ENCODE measurements around the gene PFDN2.
A peak's percentile ranks its signal among the peaks of the same experiment; 100 is the strongest.

The PFDN2 gene, protein sequence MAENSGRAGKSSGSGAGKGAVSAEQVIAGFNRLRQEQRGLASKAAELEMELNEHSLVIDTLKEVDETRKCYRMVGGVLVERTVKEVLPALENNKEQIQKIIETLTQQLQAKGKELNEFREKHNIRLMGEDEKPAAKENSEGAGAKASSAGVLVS

DNA sequence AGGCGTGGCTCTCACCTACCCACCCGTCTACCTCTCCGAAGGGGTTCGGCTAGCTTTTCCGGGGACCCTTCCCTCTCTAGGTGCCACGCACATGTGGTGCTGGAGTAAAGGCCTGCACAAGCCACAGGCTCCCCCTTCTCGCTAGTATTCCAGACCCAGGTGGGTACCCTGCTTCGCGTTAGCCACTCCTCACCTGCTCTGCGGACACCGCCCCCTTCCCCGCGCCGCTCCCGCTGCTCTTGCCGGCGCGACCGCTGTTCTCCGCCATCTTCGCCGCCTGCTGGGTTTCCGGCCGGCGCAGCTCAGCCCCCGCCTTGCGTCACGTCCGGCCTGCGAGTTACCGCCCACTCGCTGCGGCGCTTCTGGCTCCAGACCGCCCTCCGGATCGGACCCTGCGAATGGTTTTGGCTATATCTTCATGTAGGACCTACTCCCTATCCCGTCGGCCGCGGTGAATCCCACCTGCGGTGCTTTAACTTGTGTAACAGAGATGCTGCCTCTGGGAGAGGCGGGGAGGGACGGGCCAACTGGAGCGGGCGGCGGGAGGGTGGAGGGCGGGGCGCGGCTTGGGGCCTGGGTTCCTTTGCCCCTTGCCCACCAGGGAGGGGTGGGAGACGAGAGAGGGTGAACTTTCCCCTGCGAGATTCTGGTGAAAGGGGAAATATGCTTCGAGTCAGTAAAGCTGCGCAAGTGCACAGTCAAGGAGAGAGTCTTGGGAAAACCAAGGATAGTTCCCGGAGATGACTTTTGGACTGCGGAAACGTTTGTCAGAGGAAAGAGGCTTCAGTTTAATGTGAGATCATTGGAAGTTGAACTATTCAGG lies at the start of gene PFDN2, which contains the start of gene NIT1:
Gene PFDN2 (minus strand): TSS at position 279 of the 823 bp plus-strand sequence. CDS start 11 bp downstream, at position 268.
Gene NIT1 (plus strand): TSS at position 347 of the 823 bp plus-strand sequence. CDS start 72 bp downstream, at position 419.
- DNase-seq (ENCODE audit: low spot score), result peak; percentile 84

DNA sequence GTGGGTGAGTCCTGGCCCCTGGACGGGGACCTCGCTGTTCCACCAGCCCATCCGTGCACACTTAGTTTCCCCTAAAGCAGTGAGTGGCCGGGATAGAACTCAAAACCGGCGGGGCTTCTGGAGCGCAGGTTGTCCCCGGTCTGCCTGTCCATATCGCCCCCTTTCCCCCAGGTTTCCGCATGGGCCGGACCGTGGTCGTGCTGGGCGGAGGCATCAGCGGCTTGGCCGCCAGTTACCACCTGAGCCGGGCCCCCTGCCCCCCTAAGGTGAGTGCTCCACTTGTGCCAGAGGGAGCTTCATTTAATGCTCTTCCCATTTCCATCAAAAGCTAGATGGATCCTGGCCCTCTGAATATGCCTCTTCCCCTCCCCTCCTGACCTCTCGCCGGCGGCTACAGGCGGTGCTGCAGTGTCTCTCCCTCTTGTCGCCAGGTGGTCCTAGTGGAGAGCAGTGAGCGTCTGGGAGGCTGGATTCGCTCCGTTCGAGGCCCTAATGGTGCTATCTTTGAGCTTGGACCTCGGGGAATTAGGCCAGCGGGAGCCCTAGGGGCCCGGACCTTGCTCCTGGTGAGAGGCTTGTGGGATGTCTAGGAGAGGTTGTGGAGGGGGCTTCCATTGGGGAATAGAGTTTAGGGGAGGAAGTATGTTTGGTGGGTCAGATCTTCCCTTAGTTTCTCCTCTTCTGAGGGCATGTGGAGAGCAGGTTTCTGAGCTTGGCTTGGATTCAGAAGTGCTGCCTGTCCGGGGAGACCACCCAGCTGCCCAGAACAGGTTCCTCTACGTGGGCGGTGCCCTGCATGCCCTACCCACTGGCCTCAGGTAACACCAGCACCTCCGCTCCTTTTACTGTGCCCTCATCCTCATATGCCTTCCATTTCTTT lies 49.1 kb upstream of the PFDN2 start:
- DNase-seq (ENCODE audit: low spot score), result no peak

DNA sequence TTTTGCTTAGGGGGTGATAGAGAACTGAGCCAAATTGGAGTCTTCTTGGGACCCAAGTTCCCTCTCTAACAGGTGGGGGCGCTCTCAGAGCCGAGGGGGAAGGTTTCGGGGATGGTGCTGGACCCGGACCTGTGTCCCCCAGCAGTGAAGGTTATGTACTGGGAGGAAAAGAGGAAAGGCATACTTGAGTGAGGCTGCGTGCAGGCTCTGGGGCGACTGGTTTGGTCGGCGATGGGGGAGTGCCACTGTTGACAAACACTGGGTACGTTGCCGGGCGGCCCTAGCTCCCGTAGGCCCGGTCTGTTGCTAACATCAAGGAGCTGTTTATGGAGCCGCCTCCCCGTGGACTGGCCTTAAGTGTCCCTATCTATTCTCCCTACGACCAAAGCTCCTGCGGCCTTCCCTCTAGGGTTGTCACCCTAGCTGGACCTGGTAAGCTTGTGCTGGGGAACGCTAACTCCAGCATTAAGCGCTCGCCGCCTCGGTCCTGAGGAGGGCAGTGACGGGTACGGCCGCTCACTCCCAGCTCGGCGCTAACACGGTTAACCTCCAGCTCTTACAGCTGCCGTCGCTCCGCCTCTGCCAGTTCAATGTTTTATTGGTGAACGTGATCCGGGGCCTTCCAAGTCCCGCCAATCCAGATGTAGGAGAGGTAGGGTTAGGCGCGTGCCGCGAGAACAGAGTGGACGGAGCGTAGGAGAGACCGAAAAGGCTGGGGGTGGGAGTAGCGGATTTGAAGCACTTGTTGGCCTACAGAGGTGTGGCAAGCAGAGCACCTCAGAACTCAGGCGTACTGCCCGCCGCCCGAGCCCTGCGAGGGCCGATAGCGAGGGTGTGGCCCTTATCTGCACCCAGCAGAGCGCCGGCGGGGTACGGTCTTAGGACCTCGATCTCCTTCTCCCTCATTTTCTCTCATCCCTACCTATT lies 48.2 kb upstream of the PFDN2 start, which contains the start of gene PPOX:
Gene PPOX (plus strand): TSS at position 685 of the 927 bp plus-strand sequence. CDS start 422 bp downstream, outside the sequence.
- peak; percentile 99 for DNase-seq (ENCODE audit: low spot score)

DNA sequence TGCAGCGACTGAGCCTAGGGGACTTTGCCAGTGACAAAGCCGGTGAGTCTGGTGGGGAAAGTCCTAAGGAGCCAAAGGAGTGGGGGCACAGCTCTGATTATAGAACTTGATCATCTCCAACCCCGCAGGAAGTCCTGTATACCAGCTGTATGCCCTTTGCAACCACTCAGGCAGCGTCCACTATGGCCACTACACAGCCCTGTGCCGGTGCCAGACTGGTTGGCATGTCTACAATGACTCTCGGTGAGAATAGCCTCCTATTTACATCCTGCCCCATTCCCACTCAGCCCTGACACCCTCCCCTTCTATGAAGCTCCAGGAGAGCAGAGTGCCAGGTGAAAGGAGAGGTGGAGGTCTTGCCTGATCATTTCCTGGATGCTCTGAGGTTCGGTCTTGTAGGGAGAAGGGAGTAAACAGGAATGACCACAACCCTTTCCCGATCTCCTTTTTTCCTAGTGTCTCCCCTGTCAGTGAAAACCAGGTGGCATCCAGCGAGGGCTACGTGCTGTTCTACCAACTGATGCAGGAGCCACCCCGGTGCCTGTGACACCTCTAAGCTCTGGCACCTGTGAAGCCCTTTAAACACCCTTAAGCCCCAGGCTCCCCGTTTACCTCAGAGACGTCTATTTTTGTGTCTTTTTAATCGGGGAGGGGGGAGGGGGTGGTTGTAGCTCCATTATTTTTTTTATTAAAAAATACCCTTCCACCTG lies 47.2 kb upstream of the PFDN2 start:
- DNase-seq (ENCODE audit: low spot score), result no peak

DNA sequence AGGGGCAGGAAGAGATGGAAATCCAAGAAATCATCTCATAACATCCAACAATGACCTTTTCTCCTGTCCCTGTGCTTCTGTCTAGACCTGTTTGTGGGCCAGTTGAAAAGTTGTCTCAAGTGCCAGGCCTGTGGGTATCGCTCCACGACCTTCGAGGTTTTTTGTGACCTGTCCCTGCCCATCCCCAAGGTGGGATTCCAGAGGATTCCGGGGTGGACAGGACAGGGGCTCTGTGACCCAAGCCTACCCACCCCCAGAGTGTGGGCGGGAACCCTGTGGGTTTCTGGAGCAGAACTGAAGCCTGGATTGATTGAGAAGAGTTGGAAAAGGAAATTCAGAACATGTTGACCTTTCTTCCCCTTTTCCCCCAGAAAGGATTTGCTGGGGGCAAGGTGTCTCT lies 46.0 kb upstream of the PFDN2 start:
- DNase-seq (ENCODE audit: low spot score), result no peak

DNA sequence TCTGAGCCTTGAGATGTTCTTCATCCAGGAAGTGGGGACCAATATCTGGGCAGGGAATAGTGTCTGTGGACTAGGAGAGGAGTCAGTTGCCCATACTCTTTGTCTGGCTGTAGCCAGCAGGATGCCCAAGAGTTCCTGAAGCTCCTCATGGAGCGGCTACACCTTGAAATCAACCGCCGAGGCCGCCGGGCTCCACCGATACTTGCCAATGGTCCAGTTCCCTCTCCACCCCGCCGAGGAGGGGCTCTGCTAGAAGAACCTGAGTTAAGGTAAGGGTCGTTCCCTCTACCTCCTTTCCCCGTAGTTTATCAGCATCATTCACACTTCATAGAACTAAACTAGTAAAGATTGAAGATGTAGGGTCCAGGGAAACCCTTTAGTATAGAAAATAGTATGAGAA lies 45.0 kb upstream of the PFDN2 start:
- no peak for DNase-seq (ENCODE audit: low spot score)

DNA sequence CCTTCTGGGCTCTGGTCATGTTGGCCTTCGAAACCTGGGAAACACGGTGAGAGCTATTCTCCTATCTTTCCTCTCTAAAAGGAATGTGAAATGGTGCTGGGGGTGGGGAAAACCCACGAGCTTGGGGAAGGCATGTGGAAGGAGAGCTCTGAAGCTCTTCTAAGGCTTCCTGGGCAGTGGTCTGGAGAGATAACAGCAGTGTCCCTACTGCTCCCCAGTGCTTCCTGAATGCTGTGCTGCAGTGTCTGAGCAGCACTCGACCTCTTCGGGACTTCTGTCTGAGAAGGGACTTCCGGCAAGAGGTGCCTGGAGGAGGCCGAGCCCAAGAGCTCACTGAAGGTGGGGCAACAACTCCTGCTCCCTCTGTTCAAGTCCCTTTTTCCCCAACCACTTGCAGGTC lies 44.2 kb upstream of the PFDN2 start:
- DNase-seq (ENCODE audit: low spot score), result no peak

DNA sequence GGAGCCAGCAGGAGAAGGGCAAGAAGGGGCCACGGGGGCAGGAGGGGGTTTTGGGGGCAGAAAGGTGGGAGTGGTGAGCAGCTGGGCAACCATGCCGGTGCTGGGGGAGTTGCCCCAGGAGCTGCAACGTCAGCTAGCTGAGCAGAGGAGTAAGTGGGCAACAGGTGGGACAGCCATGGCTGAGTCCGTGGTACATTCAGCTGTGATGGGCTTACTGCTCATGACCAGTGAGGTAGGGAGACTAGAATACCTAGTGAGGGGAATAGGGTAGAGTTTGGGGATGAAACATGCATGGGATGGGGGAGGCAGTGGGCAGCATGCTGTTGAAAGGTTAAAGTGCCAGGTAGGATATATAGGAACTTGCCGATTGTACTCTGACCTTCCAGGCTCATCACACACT lies 43.8 kb upstream of the PFDN2 start:
- DNase-seq (ENCODE audit: low spot score), result no peak

DNA sequence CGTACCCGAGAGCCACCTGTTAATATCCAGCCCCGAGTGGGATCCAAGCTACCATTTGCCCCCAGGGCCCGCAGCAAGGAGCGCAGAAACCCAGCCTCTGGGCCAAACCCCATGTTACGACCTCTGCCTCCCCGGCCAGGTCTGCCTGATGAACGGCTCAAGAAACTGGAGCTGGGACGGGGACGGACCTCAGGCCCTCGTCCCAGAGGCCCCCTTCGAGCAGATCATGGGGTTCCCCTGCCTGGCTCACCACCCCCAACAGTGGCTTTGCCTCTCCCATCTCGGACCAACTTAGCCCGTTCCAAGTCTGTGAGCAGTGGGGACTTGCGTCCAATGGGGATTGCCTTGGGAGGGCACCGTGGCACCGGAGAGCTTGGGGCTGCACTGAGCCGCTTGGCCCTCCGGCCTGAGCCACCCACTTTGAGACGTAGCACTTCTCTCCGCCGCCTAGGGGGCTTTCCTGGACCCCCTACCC lies 42.9 kb upstream of the PFDN2 start:
- DNase-seq (ENCODE audit: low spot score), result no peak

DNA sequence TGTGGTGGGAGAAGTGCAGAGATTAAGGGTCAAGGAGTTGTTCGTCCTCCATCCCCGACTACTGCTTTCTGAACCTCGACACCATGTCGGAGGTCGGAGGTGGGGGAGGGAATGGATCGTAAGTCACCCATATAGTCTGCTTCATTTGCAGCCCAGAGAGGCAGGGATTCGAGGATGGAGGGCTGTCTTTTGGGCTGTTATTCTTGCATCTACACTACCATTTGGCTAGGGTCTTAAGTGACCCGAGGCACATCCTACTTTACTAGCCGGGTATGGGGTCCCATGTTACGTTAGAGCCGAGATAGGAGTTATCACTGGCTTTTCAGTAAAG lies 42.0 kb upstream of the PFDN2 start:
- DNase-seq (ENCODE audit: low spot score), result no peak

DNA sequence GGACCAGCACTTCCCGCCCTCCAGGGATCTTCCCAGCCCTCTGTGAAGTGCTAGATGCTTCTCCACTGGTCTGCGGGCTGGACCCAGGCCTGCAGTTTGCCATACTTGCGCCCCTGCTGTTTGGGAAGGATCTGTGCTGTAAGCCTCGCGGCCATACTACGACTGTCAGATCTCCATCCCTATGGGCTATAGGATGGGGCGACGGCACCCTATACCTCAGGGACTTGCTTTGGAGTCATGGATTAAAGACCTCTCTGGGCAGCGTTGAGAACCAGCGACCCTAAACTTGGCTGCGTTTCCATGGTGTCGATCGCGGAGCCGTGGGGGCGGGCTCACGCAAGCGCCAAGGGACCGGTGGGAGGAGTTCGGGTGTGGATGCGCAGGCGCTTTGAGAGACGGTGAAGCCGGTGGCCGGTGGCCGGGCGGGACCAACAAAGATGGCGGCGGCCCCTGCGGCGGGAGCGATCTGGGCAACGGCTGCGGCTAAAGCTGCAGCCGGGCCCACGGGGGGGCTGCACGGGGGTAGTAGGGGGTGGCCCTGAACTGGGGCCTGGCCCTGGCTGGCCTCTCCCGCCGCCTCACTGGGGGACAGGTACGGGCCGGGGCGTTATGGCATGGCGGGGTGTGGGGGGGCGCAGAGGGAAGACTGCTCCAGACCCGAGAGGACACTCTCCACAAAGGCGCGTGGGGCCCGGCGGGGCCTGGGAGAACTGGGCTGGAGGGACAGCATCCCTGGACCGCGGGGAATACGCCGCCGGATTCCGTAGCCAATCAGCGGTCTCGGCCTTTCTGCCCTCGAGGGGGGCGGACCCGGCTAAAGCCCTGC lies 41.5 kb upstream of the PFDN2 start, which contains the start of gene USP21:
Gene USP21 (plus strand): TSS at position 414 of the 826 bp plus-strand sequence. CDS start 1,141 bp downstream, outside the sequence.
- DNase-seq (ENCODE audit: low spot score), result peak; percentile 92

DNA sequence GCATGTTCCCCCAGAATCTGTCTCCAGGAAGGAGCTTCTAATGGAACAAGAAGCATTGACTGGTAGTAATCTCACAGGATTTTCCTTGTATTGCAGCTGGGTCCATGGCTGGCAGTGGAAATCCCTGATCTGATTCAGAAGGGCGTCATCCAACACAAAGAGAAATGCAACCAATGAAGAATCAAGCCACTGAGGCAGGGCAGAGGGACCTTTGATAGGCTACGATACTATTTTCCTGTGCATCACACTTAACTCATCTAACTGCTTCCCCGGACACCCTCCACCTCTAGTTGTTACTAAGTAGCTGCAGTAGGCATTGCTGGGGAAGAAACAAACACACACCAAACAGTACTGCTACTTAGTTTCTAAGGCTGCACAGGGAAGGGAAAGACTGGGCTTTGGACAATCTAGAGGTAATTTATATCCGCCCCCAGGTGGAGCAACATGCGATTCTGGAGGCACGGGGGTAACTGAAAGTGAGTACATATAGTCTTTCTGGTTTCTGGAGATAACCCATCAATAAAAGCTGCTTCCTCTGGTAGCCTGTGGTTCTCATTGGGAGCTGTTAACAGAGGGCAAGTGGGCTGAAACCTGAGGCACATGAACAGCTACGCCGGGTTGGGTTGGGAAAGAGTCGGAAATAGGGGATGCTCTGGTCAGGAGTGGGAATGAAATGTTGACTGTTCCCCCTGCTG lies 40.6 kb upstream of the PFDN2 start:
- DNase-seq (ENCODE audit: low spot score), result no peak

DNA sequence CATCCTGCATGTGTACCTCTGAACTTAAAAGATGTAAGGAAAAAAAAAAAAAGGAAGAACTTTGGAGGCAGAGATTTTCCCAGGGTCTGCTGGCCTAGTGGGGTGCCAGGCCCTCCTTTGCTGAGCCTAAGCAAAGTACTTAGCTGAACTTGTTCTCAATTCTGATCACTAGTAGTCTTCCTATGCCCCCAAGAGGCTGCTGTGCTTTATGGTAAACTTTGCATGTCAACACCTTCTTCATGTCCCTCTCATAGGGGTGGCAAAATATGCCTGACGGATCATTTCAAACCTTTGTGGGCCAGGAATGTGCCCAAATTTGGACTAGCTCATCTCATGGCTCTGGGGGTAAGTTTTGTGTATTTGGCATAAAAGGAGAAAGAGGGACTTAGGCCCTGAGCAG lies 40.0 kb upstream of the PFDN2 start:
- DNase-seq (ENCODE audit: low spot score), result no peak

DNA sequence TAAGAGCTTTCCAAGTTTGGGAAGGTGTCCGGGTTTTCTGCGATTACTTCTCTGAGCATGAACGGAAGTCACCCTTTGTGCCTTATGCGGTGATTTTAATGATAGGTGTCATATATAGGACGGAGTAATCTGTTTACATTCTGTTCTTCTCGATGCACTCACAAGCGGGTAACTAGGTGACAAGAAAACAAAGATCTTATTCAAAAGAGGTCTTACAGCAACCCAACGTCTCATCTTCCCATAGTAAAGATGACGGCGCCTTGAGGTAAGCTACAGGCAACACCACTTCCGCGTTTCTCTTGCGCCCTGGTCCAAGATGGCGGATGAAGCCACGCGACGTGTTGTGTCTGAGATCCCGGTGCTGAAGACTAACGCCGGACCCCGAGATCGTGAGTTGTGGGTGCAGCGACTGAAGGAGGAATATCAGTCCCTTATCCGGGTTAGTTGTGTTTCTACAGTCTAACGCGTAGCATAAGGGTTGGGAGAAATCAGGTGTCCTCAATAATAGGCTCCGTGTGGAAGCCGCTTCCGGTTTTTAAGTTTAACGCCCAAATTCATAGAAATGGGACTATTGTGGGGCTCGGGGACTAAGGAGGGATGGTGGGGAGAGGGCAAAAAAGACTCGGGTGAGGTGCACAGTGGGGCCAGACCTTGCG lies 36.0 kb upstream of the PFDN2 start, which contains the start of gene UFC1:
Gene UFC1 (plus strand): TSS at position 297 of the 656 bp plus-strand sequence. CDS start 20 bp downstream, at position 317.
- peak; percentile 91 for DNase-seq (ENCODE audit: low spot score)

DNA sequence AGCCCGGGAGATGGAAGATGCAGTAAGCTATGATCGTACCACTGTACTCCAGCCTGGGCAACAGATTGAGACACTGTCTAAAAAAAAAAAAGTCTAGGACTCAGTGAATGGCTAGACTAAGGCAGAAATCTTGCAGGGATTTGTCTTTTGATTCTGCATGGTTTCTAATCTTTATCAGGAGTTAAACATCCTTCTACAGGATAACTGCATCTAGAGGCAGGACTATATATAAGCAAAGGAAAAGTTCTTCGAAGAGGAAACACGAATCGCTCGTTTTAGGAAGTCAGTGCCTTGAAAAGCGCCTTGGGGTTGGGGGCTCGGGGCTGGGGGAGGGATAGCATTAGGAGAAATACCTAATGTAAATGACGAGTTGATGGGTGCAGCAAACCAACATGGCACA lies 35.3 kb upstream of the PFDN2 start:
- DNase-seq (ENCODE audit: low spot score), result no peak

DNA sequence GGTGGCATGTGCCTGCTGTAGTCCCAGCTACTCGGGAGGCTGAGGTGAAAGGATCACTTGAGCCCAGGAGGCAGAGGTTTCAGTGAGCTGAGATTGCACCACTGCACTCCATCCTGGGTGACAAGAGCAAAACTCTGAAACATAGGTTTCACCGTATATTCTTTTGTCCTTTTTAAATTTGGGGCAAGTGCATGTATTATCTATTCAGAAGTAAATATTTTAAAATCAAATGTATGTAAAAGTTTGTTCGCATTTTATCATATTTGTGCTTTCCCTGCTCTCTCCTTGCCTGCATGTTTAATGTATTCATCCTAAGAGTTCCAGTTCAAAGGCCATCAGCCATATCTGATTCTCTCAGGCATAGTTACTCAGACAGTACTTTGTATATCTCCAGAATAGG lies 28.0 kb upstream of the PFDN2 start:
- no peak for DNase-seq (ENCODE audit: low spot score)

DNA sequence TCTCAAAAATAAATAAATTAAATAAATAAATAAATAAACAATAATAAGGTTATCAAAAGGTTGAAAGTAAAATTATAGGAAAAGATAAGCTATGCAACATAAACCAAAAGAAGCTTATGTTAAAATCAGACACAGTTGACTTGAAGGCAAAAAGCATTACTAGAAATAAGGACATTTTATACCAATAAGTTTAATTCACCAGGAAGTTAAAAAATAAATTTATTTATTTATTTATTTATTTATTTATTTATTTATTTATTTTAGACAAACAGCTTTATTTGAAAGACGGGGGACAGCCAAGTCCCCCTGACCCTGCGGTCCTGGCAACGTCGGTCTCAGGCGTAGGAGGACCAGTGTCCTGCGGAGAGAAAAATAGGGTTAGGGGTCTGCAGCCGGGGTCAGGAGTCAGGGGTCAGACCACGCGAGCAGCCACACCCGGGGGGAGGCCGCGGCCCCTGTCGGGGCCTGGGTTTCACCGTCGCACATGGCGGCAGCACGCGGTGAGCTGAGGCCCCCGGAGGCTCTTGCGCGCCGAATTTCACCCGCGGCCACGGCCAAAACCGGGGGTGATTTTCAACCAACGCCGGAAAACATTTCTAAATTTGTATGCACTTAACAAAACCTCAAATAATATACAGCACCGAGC lies 23.0 kb upstream of the PFDN2 start:
- no peak for DNase-seq (ENCODE audit: low spot score)

DNA sequence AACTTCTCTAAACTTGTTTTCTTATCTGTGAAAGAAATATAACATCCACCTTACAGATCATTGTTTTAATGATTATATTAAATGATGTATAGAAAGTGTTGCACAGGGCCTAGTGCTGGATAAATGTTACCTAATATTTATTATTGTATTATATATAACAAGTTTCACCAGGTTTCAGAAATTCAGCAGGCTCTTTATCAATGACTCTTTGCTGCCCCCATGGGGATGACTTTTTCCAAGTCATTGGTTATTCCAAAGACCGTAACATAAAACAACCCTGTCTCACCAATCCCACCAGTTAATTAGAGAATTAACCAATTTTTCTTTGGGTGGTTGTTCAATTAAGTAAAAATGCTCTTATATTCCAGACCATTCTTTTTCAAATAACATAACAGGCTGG lies 21.9 kb upstream of the PFDN2 start:
- DNase-seq (ENCODE audit: low spot score), result no peak

All from globus pallidus (tissue), 1 donor.